HT1080 (cell line): ENCODE results near the gene OR2AT4. TPM values are rescaled to one million over a fixed set of nuclear protein-coding genes. Genes with fewer than 3 reads are reported as not detected.
"Not testable (repeated sequence)": the region's sequence is repeated elsewhere in the genome, so short reads cannot be mapped to it uniquely, and the experiment has no call there.

ENCODE experiments used
- DNase-seq: peaks from one replicate; pipeline ENCODE4 v3.0.0-alpha.2; 2015; ENCODE audit warnings: low read depth
- total RNA-seq: library from RNA; depleted of rRNA; stranded (reverse); fragments of >200 nt; shearing (Covaris generic); gene quantifications from 2 replicates; pipeline ENCODE4 v1.2.3, GENCODE V29; 2014

Gene OR2AT4
- total RNA-seq, 1 experiment from 2014 or later = not detected

DNA sequence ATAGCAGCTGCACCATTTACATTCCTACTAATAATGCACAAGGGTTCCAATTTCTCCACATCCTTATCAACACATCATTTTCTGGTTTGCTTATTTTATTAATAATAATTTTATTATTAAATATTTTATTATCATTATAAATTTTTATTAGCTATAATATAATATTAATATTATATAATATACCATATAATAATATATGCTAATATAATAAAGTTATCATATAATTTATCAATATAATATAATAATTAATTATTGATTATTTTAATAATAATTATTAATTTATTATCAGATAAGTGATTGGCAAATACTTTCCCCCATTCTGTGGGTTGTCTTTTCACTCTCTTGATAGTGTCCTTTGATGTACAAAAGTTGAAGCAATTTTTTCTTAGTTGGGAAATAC lies 27.7 kb downstream of the OR2AT4 start:
- DNase-seq = no peak

DNA sequence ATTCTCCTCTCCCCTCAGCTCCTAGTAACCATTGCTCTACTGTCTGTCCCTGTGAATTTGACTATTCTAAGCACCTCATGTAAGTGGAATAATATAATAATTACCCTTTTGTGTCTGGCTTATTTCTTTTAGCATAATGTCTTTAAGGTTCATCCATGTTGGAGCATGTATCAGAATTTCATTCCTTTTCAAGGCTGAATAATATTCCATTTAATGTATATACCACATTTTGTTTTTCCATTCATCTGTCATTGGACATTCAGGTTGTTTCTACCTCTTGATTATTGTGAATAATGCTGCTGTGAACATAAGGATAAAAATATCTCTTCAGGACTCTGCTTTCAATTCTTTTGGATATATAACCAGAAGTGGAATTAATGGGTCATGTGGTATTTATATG lies 28.1 kb downstream of the OR2AT4 start:
- no peak for DNase-seq

DNA sequence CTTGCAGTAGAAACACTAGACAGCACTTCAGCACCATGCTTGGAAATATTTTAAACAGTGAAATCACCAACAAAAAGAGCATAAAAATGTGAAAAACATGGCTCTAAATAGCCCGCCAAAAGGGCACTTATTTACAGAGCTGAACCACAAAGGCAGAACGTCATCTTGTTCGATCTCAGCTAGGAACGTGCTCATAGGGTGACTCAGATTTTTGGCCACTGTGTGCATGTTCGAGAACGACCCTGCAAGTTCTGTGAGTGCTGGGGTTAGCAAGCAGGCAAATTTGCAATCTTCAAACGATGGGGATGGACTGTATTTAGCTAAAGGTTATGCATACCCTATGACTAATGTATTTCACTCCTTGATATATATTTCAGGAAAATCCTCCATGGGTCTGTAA lies 30.6 kb downstream of the OR2AT4 start:
- peak; percentile 63 for DNase-seq

DNA sequence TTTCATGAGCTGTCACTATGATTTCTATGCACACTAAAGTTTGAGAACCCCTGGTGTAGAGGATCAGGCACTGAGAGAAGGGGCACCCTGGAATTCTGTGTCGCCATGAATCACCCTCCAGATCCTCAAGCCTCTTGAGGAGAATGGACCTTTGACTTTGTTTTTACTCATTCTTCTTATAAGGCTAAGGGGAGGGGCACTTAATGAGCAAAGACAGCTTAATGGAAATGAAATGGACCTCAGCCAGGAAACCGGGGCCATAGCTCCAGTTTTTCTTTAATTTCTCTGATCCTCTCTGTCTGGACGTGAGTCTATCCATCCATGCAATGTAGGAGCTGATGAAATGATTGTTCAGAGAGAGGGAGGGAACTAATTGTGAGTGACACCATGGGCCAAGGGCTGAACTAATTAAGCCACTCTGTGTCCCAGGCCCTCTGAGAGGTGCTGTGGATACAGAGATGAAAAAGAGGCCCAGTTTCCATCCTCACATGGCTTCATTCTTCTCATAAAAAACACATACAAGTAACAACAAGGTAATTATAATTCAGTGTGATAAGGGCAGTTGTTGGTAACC lies 32.8 kb downstream of the OR2AT4 start:
- peak; percentile 13 for DNase-seq

DNA sequence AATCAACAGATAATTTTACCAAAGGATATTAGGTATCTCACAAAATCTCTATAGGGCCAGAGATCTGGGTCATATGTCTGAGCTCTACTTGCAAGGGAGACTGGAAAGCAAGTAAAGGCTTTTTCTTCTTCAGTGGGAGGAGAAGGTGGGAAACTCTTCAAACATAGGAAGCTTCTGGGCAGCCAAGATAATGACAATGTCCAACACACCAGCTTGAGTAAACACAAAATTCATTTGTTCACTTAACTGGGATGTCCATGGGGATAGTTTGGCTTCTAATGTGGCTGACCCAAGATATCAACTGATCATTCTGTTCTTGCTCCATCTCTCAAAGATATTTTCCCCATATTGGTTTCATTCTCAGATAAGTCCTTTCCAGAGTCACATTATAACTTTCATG lies 37.4 kb downstream of the OR2AT4 start:
- no peak for DNase-seq

DNA sequence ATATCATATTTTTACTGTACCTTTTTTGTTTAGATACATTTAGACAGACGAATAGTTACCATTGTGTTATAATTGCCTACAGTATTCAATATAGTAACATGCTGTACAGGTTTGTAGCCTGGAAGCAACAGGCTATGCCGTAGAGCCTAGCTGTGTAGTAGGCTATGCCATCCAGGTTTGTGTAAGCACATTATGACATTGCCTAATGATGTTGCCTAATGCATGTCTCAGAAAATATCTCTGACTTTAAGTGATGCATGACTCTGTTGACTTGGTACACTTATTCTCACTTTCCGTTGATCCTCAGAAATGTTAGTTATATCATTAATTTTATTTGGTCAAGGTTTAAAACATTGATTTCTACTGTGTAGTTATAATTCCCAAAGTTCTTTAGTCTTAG lies 39.9 kb downstream of the OR2AT4 start:
- no peak for DNase-seq

DNA sequence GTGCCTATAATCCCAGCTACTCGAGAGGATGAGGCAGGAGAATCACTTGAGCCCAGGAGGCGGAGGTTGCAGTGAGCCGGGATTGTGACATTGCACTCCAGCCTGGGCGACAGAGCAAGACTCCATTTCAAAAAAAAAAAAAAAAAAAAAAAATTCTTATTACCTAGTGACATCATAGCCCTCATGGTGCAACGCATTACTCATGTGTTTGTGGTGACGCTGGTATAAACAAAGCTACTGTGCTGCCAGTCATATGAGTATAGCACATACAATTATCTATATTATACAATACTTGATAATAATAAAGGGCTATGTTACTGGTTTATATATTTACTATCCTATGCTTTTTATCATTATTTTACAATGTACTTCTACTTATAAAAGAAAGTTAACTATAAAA lies 41.2 kb downstream of the OR2AT4 start:
- no peak for DNase-seq

DNA sequence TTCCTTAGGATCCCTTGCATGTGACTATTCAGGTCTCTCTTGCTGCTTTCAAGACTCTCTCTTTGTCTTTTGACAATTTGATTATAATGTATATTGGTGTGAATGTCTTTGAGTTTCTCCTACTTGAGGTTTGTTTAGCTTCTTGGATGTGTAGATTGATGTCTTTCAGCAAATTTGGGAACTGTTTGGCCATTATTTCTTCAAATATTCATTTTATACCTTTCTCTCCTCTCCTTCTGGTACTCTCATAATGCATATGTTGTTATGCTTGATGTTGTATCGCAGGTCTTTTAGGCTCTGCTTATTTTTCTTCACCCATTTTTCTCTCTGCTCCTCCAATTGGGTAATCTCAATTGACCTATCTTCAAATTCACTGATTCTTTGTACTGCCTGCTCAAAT lies 44.2 kb downstream of the OR2AT4 start:
- DNase-seq = no peak

DNA sequence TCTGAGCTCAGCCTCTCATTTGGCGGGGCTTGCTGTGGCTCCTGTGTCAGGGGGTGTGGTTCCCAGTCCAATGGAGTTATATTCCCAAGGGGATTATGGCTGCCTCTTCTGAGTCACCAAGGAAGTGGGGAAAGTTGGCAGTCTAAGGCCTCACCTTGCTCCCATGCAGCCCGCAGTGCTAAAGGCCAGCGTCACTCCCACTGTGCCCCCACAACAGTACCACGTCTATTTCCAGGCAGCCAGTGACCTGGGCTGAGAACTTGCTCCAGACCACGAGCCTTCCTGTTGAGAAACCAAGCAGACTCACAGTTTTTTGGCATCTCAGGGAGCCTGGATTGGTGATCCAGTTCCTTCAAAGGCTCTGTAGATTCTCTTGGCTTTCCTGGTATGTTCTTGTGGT lies 45.6 kb downstream of the OR2AT4 start:
- DNase-seq = peak; percentile 86

DNA sequence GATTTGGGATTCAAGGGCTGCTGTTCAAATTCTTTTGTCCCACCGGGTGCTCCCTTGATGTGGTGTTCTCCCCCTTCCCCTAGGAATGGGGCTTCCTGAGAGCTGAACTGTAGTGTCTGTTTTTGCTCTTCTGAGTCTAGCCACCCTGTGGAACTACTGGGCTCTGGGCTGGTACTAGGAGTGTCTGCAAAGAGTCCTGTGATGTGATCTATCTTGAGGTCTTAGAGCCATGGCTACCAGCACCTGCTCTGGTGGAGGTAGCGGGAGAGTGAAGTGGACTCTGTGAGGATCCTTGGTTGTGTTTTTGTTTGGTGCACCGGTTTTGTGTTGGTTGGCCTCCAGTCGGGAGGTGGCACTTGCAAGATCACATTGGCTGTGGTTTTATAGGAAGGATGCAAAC lies 46.2 kb downstream of the OR2AT4 start:
- DNase-seq = no peak

DNA sequence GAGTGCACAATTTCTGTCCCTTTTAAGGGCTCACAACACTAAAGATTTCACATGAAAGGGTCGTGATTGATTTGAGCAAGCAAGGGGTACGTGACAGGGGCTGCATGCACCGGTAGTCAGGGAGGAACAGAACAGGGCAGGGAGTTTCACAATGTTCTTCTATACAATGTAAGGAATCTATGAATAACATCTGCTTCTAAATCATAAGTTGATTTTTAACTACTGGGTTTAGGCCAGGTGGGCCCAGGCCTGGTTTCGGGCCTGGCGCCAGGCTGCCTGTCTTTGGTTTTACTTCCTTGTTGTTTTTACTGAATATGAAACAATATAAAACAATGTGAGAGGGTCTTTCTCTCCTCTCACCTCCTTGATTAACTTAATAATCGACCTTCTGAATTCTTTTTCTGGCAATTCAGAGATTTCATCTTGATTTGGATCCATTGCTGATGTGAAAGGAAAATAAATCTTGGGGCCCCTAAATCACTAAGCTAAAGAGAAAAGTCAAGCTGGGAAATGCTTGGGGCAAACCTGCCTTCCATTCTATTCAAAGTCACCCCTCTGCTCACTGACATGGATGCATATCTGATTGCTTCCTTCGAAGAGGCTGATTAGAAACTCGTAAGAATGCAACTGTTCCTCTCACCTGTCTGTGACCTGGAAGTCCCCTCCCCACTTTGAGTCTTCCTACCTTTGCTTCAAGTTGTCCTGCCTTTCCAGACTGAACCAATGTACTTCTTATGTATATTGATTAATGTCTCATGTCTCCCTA lies 47.0 kb downstream of the OR2AT4 start:
- not testable (repeated sequence) for DNase-seq

DNA sequence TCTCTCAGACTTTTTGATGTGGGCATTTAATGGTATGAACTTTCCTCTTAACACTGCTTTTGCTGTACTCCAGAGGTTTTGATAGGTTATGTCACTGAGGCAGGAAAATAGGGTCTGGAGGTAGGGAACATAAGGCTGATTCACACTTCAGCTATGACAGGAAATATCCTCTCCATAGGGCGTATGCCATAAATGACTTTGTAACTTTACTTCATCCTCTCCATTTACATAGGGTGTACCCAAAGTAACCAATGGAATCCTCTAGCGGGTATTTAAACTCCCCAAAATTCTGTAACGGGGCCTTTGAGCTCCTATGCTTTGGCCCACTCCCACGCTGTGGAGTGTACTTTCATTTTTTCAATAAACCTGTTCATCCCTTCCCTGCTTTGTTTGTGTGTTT lies 49.5 kb downstream of the OR2AT4 start:
- peak; percentile 50 for DNase-seq

DNA sequence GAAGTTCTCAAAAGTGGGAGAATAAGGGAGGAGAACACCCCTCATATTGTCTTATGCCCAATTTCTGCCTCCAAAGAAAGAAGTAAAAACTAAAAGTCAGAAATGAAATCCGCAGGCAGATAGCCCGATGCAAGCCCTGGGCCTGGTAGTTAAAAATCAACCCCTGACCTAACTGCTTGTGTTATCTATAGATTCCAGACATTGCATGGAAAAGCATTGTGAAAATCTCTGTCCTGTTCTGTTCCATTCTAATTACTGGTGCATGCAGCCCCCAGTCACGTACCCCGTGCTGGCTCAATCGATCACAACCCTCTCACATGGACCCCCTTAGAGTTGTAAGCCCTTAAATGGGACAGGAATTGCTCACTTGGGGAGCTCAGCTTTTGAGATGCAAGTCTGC lies 50.0 kb downstream of the OR2AT4 start:
- DNase-seq = not testable (repeated sequence)

DNA sequence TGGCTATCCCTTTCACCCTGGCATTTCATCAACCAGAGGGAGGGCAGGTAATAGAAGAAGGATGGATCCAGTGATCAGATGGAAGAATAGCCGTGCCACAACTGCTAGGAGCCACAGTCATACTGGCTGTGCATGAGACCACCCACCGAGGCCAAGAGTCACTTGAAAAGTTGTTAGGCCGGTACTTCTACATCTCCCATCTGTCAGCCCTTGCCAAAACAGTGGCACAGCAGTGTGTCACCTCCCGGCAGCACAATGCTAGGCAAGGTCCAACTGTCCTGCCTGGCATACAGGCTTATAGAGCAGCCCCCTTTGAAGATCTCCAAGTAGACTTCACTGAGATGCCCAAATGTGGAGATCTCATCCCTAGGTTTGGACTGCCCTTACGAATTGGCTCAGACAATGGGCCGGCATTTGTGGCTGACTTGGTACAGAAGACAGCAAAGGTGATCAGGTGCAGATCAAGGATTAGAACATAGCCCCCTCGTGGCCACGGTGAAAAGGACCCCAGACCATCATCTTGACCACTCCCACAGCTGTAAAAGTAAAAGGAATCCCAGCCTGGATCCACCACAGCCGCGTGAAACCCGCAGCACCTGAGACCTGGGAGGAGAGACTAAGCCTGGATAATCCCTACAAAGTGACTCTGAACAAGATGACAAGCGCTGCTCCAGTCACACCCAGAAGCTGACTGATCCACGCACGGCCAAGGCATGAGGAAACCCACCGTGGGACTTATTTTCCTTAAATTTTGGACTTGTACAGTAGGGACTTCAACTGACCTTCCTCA lies 52.1 kb downstream of the OR2AT4 start:
- not testable (repeated sequence) for DNase-seq

DNA sequence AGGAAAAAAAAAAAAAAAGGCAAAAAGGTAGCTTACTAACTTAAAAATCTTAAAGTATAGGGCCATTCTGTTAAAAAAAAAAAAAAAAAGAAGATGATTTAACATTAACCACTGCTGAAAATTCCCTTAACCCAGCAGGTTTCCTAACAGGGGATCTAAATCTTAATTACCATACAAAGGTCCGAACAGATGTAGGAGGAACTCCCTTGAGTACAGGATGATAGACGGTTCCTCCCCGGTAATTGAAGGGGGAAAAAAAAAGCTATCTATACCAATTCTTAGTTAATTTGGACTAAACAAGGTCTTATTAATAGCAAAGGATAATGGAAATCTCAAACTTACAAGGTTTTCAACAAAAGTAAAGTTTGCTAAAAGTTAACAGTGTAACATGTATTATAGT lies 54.9 kb downstream of the OR2AT4 start:
- not testable (repeated sequence) for DNase-seq

DNA sequence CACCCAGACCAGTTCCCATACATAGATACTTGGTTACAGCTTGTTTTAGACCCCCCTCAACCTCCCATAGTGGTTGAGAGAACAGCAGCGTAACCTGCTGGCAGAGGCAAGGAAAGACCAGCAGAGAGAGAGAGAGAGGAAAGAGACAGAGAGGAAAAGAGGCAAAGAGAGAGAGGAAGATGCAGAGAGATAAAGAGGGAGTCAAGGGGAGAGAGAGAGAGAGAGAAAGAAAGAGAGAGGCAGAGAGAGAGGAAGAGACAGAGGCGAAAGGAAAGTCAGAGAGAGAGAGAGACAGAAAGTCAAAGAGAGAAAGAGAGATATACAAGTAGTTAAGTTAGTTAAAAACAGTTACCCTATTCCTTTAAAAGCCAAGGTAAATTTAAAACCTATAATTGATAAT lies 55.4 kb downstream of the OR2AT4 start:
- DNase-seq = no peak

DNA sequence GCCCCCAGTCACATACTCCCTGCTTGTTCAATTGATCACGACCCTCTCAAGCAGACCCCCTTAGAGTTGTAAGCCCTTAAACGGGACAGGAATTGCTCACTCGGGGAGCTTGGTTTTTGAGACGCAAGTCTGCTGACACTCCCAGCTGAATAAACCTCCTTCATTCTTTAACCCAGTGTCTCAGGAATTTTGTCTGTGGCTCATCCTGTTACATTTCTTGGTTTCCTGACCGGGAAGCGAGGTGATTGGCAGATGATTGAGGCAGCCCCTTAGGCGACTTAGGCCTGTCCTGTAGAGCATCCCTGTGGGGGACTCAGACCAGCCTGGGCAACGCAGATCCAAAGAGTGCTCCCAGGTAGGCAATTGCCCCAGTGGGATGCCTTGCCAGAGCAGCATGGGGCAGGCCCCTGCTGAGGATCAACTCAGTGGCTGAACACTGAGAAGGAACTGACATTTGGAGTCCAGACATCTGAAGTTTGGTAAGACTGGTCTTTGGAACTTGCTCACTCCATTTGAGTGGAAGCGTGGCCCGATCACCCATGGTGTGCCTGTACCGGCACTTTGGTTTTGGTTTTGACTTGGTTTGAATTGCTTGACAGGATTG lies 56.4 kb downstream of the OR2AT4 start:
- DNase-seq = no peak

DNA sequence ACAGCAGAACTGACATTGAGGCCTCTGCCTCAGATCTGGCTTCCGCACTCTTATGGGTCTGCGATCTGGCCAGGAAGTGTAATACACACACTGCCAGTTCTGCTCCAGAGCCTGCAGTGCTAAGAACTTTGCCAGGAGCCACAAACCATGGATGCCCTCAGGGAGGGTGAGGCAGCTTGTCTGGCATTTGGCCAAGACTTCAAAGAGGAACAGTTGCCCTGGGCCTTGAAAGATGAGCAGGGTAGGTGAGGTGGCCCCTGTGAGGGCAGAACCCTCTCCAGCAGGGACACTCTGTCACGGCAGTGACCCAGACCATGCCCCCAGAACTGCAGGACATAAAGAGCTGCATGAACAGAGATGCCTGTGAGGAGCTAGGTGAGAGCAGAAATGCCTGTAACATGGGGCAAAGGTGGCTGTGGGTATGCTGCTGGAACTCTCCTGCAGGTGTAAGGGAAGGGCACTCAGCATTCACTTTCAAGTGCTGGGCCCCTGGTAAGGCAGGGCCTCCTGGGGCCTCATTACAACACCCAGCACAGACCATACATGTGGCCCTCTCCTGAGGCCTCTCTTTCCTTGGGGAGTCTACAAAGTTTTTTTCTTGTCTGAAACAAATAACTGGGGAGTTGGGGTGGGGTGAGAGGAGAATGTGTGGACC lies 60.6 kb downstream of the OR2AT4 start:
- DNase-seq = peak; percentile 48

DNA sequence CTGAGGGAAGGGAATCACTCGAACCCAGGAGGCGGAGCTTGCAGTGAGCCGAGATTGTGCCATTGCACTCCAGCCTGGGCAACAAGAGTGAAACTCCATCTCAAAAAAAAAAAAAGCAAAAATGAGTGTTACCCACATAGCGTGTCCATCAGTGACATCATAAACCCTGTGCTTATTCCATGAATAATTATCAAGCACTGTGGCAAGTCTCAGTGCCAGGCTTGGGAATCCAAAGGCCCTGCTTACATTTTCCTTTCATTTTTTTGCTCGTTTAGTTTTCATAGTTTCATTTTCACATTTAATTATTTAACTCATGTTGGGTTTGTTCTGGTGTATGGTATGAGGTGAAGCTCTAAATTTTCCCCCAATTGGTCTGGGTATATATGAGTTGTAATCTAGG lies 61.4 kb downstream of the OR2AT4 start:
- DNase-seq = no peak

DNA sequence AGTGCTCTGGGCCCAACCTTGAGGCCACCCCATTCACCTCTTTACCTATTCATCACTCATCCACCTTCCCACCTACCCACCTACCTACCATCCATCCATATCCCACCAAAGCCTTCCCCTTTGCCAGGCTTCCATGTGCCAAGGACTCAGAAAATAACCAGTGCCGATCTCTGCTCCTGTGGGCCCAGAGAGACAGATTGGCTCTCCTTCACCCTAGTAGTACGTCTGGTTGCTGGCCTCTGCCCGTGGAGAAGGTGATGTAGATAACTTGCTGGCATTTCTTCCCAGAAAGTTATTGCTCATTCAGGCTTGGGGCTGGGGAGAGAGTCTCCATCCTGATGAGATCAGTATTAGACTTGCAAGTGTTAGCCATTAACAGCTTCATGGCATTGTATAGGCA lies 62.8 kb downstream of the OR2AT4 start:
- DNase-seq = no peak

DNA sequence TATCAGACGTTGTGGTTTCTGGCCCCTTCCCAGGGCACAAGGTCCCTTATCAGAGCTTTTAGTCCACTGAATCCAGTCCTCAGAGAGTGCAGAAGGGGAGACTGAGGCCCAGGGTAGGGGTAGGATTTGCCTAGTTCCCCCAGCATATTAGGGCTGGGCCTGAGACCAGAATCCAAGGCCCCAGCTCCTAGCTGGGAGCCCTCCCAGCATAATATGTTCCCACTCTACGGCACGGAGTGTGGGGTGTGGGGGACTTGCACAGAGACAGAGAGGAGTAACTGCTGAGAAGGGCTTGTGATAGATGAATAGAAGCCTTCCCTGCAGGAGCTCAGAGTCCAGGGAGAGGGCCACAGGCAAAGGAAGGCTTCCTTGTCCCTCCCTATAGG lies 64.1 kb downstream of the OR2AT4 start:
- no peak for DNase-seq
